NCI-H524 treated with DMSO at 0.1 percent for 48 hours (cell line): Measurements from ENCODE around the gene CUL1.
A peak's percentile ranks its signal among the peaks of the same experiment; 100 is the strongest.

Source experiments
- DNase-seq: peaks from one replicate; lab custom pipeline; 2025; lab: John Stamatoyannopoulos, UW

CUL1 gene

GRCh38 chr7:148761499-148762278, 63.0 kb downstream of the CUL1 start:
- DNase-seq = no peak

DNA sequence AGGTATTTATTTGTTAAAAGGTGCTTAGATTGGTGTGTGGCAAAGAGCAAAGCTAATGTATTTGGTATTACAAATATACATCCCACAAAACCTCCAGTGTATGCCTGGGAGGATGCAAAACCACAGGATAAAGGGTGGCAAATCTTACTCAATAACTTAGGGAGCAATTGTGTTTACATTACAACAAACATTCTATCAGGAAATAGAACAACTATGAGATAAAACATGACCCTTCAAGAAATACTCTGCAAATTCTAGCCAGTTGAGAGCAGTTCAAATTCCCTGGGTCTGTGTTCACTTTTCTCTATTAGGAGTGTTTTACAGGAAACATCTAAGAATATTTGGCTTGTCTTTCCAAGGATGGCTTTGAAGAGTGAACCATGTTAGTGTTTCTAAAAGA, 64.9 kb downstream of the CUL1 start:
- no peak for DNase-seq

DNA sequence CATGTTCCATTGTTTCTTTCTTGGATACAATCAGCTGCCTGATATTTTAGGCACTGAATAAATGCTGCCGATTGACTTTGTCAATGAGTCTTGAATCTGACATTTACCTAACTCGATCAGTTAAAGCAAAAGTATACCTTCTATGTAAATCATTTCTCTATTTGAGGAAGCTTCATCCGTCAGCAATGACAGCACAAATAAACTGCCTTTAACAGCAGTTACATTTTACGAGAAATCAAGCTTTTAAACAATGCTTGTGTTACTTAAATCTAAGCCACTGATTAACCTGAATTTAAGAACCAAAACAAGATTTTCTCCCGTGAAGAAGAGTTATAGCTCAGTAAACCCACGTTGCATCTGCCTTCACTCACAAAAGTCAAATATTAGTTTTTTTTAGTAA, 71.3 kb downstream of the CUL1 start:
- DNase-seq = no peak

DNA sequence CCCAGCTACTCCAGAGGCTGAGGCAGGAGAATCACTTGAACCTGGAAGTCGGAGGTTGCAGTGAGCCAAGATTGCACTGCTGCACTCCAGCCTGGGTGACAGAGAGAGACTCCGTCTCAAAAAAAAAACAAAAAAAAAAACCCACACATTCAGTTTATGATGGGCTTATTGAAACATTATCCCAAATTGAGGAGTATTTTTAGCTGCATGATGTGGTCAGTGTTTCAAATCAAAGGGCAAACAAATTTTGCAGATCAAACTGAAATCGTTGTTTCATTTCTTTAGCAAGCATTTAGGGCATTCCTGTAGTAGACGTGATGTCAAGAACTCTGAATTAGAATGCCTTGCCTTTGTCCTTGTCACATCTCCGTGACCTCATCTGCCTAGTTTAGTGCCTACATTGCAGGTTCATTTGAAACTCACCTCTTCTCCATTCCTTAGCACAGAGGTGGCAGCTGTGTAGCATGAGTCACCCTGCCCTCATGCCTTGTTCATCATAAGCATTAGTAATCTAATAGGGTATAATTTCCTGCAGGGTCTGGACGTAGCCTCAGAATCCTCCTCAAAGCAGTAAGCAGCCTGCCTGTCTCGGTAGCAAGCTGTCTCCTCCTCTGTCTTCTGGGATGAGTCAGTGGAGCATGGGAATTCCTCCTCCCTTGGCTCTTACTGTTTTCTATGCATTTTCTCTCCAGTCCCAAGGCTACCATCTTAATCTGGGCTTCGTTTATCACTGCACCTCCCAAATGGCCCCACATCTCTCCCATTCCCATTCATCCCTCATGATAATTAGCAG, 73.8 kb downstream of the CUL1 start:
- DNase-seq = peak; percentile 51

- no peak for DNase-seq
Observed at GRCh38 chr7:148773334-148773733, 74.6 kb downstream of the CUL1 start.

DNA sequence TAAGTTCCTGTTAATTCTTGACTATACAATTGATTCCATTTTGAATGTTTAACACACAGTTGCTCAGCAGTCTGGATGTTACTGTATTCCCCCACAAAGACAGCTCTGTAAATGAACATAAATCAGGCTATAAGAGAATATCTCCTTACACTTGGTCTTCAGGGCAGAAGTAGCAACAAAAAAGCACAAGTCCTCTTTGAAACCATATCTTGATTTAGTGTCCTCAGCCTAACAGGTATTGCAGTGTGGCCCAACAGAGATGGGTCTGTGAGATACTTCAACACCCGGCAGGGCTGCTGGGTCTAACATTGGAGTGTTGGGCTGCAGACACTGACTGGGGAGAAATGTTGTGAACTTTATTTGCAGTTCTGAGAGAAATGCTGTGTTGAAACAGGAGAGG, 75.8 kb downstream of the CUL1 start:
- no peak for DNase-seq

DNA sequence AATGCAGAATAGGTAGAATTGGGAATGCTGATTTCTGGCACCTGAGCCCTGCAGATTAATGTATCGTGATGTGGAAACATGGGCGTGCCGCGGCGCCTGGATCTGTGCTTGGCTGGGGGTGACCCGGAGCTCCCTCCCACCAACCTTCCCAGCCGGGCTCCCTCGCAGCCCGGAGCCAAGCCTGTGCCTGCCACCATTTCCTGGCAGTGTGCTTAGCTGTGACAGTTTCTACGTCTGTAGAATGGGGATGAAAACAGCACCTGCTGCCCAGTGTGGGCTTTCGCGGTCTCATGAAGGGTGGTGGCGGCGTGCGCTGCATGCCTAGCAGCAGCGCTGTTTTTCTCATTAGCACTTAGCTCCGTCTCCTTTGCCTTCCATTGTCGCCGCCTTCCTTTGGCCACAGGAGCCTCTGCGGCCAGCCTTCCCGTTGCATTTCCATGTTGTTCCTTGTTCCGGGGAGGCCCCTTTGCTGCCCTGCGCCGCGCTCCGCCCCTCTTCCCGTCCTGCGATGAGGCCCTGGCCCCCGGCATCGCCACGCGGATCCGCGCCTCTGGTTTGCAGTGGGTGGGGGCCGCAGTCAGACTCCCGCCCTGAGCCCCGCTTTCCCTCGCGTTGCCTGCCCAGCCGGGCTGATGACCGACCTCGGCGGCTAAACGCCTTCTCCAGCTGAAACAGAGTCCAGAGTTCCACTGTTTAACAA, 84.2 kb downstream of the CUL1 start:
- DNase-seq = no peak

- DNase-seq = no peak
Observed at GRCh38 chr7:148783801-148784527, 85.3 kb downstream of the CUL1 start.

- DNase-seq = no peak
Observed at GRCh38 chr7:148787571-148788295, 89.0 kb downstream of the CUL1 start.

DNA sequence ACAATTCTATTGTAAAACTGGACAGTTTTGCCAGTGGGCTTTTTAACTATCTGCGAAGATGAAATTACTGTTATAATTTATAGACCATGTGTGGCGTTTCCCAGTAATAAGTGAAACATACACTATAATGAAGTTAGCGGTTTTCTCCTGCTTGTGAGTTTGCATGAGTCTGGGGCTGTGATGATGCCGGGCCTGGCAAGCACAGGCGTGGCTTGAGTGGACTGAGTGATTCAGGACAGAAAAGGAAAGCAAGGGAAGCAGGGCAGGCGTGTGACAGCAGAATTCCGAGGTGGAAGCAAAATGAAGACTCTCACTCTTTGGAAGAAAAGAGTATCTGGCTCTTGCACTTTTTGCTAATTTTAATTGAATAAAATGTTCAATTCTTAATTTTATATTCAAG, 90.5 kb downstream of the CUL1 start:
- no peak for DNase-seq

DNA sequence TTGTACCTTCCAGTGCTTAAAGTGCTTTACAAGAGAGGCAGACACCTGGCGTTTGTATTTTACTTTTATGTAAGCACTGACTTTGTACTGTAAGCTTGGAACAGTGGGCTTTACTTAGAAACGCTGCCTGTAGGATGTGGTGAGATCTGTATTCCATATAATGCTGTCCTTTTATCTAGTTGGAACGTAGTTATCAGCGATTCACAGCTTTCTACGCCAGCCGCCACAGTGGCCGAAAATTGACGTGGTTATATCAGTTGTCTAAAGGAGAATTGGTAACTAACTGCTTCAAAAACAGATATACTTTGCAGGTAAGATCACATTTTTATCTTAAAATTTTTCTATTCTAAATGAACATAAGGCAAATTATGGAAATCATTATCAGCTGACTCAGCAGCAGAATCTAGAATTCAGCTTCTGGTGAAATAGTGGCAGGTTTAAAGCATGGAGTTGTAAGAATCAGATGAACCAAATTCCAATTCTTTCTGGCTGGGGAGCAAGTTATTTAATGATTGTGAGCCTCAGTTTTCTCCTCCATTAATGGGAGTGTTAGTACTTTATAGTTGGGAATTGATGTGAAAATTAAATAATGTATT, 91.5 kb downstream of the CUL1 start:
- no peak for DNase-seq

DNA sequence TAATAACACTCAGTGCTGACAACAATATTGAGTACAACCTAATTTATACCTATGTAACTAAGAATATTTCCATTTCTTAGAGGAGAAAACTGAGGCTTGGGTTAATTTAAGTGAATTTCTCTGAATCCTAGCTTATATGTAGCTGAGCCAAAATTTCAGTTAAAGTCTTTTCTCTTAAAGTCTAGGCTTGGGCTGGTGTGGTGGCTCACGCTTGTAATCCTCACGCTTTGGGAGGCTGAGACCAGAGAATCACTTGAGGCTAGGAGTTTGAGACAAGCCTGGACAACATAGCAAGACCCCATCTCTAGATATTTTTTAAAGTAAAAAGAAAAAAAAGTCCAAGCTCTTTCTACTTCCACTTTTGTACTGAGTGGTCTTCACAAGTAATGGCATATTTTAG, 92.1 kb downstream of the CUL1 start:
- no peak for DNase-seq

- no peak for DNase-seq
Observed at GRCh38 chr7:148791546-148791945, 92.8 kb downstream of the CUL1 start.

GRCh38 chr7:148793590-148793989, 94.9 kb downstream of the CUL1 start:
- no peak for DNase-seq

DNA sequence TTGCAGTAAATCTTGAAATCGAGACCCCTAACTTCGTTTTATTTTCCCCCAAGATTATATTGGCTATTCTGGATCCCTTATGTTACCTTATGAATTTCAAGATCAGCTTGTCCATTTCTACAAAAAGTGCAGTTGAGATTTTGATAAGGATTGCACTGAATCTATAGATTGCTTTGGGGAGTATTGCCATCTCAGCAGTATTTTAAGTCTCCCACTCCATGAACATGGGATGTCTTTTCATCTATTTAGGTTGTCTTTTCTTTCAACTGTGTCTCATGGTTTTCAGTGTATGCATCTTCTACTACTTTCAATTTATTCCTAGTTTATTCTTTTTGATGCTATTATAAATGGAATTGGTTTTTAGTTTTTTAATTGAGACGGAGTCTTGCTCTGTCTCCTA, 95.8 kb downstream of the CUL1 start:
- DNase-seq = no peak

GRCh38 chr7:148796841-148797240, 98.1 kb downstream of the CUL1 start:
- DNase-seq = no peak

- DNase-seq = no peak
Observed at GRCh38 chr7:148799893-148800555, 101.3 kb downstream of the CUL1 start.

DNA sequence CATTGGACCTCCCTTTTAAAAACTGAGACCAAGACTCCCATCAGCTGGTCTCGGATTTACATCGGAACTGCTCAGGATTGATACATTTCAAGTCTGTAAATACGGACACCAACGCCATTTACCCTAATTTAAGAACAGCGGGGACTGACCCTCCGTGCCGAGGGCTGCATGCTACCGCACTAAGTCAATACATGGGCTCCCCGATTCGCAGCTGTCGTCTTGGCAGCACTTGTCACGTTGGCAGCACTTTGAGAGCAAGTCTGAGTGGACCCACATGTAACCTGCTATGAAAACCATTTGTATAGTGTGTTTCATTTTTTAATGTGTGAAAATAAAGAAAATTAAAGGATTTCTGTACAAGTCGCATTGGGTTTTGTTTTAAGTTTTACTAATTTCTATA, 102.0 kb downstream of the CUL1 start:
- DNase-seq = no peak

GRCh38 chr7:148802101-148802493, 103.4 kb downstream of the CUL1 start:
- DNase-seq = no peak

DNA sequence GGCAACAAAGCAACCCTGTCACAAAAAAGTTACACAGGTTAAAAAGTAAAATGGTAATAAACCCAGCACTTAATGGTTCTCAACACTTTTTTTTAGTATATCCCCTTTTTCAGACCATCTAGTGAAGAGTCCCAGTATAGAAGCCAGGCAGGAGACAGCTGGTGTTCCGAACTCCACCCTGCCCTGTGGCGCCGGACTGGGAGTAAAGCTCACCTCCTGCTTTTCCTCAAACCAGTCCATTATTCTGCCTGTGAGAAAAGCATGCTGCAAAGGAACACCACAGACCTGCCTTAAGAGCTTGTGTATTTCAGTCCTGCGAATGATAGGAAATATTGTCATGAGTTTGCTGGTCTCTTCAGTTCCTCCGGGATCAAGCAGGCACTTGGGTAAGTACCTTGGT, 104.4 kb downstream of the CUL1 start:
- no peak for DNase-seq
